ENCODE data around the gene MICB. TPM values are rescaled to one million over a fixed set of nuclear protein-coding genes. Genes with fewer than 3 reads are reported as not detected.

Gene MICB
- total RNA-seq, 1 experiment from 2014 or later: 6.4 TPM

GRCh38 chr6:31535538-31536324, 37.8 kb downstream of the MICB start:
- H3K36me3 ChIP-seq (ENCODE audit: control insufficient read depth, insufficient read depth, low read length): peaks cover 15% of the 10 kb centered on the region
- H3K27me3 ChIP-seq (replicated peaks; ENCODE audit: control insufficient read depth, insufficient read depth, low read length): no peaks in the 10 kb centered on the region
- ChIA-PET CTCF (no interaction called here), POLR2A (no interaction called here)
- H3K4me1 ChIP-seq: no peaks in the 10 kb centered on the region; the same call in 1 of the 2 replicates
- H3K27me3 Mint-ChIP-seq (ENCODE audit: insufficient read depth, unreplicated experiment): no peaks in the 10 kb centered on the region
- H3K9me3 Mint-ChIP-seq (ENCODE audit: unreplicated experiment): no peaks in the 10 kb centered on the region
- no TSS peak for BruUV-seq (replicated peaks)
- H3K27ac Mint-ChIP-seq (ENCODE audit: unreplicated experiment): no peak overlapping the region
- H3K36me3 Mint-ChIP-seq (ENCODE audit: insufficient read depth, unreplicated experiment): peaks cover 99% of the 10 kb centered on the region
- H3K9me3 ChIP-seq: no peaks in the 10 kb centered on the region
- H3K4me1 Mint-ChIP-seq (ENCODE audit: low read depth, unreplicated experiment): peaks cover 18% of the 10 kb centered on the region
- H3K4me3 Mint-ChIP-seq (ENCODE audit: unreplicated experiment): no peak overlapping the region
- TF ChIP-seq CTCF (IDR thresholded peaks at IDR 0.05; ENCODE audit: insufficient read depth in 1 of 2, low read depth in 1 of 2, low read length in 1 of 2, severe bottlenecking in 1 of 2, unreplicated experiment in 1 of 2): no peak
- H3K4me3 ChIP-seq (ENCODE audit: low read depth, low read length): no peak overlapping the region
- intact Hi-C loops (cut with micrococcal nuclease; ENCODE audit: unreplicated experiment): no loop called here
- DNase-seq: no peak

- peaks cover 84% of the 10 kb centered on the region for H3K36me3 Mint-ChIP-seq (ENCODE audit: insufficient read depth, unreplicated experiment)
- POLR2A ChIA-PET: no interaction called here
- H3K4me3 Mint-ChIP-seq (ENCODE audit: unreplicated experiment): no peak overlapping the region
- Histone ChIP-seq H3K9me3 (no peaks in the 10 kb centered on the region), H3K27me3 (replicated peaks; ENCODE audit: control insufficient read depth, insufficient read depth, low read length) (no peaks in the 10 kb centered on the region), H3K4me1 (no peaks in the 10 kb centered on the region; the same call in 1 of the 2 replicates), H3K36me3 (ENCODE audit: control insufficient read depth, insufficient read depth, low read length) (peaks cover 9% of the 10 kb centered on the region), H3K4me3 (ENCODE audit: low read depth, low read length) (no peak overlapping the region)
- BruUV-seq (replicated peaks): no TSS peak
- H3K4me1 Mint-ChIP-seq (ENCODE audit: low read depth, unreplicated experiment): peaks cover 16% of the 10 kb centered on the region
- CTCF ChIA-PET: no interaction called here
- no peak for TF ChIP-seq CTCF (IDR thresholded peaks at IDR 0.05; ENCODE audit: insufficient read depth in 1 of 2, low read depth in 1 of 2, low read length in 1 of 2, severe bottlenecking in 1 of 2, unreplicated experiment in 1 of 2)
- peak overlapping the region; percentile 27 for H3K27ac Mint-ChIP-seq (ENCODE audit: unreplicated experiment)
- no peak for DNase-seq
- intact Hi-C loops (cut with micrococcal nuclease; ENCODE audit: unreplicated experiment): no loop called here
- H3K9me3 Mint-ChIP-seq (ENCODE audit: unreplicated experiment): no peaks in the 10 kb centered on the region
- no peaks in the 10 kb centered on the region for H3K27me3 Mint-ChIP-seq (ENCODE audit: insufficient read depth, unreplicated experiment)
Observed at GRCh38 chr6:31538805-31539400, 41.0 kb downstream of the MICB start.

- Mint-ChIP-seq H3K27ac (ENCODE audit: unreplicated experiment) (peak overlapping the region; percentile 91), H3K36me3 (ENCODE audit: insufficient read depth, unreplicated experiment) (peaks cover 66% of the 10 kb centered on the region), H3K4me1 (ENCODE audit: low read depth, unreplicated experiment) (peaks cover 16% of the 10 kb centered on the region), H3K4me3 (ENCODE audit: unreplicated experiment) (peak overlapping the region; percentile 73), H3K27me3 (ENCODE audit: insufficient read depth, unreplicated experiment) (no peaks in the 10 kb centered on the region), H3K9me3 (ENCODE audit: unreplicated experiment) (no peaks in the 10 kb centered on the region)
- Histone ChIP-seq H3K9me3 (no peaks in the 10 kb centered on the region), H3K4me3 (ENCODE audit: low read depth, low read length) (peak overlapping the region; percentile 67), H3K4me1 (no peaks in the 10 kb centered on the region; the same call in 1 of the 2 replicates), H3K36me3 (ENCODE audit: control insufficient read depth, insufficient read depth, low read length) (peaks cover 4% of the 10 kb centered on the region), H3K27me3 (replicated peaks; ENCODE audit: control insufficient read depth, insufficient read depth, low read length) (no peaks in the 10 kb centered on the region)
- no peak for DNase-seq
- no peak for TF ChIP-seq CTCF (IDR thresholded peaks at IDR 0.05; ENCODE audit: insufficient read depth in 1 of 2, low read depth in 1 of 2, low read length in 1 of 2, severe bottlenecking in 1 of 2, unreplicated experiment in 1 of 2)
- ChIA-PET POLR2A (interaction anchor here (1.8 kb wide), 1 partner anchor 12 kb away, joined by 13 read pairs; the partner anchor contains the start of gene MCCD1), CTCF (interaction anchor here (1.4 kb wide), 1 partner anchor 62 kb away, joined by 3 read pairs; no protein-coding TSS in a partner anchor)
- intact Hi-C loops (cut with micrococcal nuclease; ENCODE audit: unreplicated experiment): no loop called here
- BruUV-seq (replicated peaks): no TSS peak
Observed at GRCh38 chr6:31540640-31541039, 42.7 kb downstream of the MICB start.
